ENCODE data around the gene TMED4.

DNA sequence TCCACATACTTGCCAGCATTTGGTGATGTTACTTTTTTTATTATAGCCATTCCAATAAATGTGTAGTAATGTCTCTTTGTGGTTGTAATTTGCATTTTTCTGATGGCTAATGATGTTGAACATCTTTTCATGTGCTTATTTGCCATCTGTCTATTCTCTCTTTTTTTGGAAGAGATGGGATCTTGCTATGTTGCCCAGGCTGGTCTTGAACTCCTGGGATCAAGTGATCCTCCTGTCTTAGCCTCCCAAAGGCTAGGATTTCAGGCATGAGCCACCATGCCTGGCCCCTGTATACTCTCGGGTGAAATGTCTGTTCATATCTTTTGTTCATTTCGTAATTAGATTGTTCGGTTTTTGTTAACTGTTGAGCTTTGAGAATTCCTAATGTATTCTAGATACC lies 27.8 kb upstream of the TMED4 start:
- no peak for TF ChIP-seq POLR2A (IDR thresholded peaks at IDR 0.05)
- TF ChIP-seq POLR2AphosphoS5 (IDR thresholded peaks at IDR 0.05), result no peak
- TF ChIP-seq, protein P1, sequence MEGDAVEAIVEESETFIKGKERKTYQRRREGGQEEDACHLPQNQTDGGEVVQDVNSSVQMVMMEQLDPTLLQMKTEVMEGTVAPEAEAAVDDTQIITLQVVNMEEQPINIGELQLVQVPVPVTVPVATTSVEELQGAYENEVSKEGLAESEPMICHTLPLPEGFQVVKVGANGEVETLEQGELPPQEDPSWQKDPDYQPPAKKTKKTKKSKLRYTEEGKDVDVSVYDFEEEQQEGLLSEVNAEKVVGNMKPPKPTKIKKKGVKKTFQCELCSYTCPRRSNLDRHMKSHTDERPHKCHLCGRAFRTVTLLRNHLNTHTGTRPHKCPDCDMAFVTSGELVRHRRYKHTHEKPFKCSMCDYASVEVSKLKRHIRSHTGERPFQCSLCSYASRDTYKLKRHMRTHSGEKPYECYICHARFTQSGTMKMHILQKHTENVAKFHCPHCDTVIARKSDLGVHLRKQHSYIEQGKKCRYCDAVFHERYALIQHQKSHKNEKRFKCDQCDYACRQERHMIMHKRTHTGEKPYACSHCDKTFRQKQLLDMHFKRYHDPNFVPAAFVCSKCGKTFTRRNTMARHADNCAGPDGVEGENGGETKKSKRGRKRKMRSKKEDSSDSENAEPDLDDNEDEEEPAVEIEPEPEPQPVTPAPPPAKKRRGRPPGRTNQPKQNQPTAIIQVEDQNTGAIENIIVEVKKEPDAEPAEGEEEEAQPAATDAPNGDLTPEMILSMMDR (IDR thresholded peaks at IDR 0.05), result no peak
- no peak for TF ChIP-seq EP300 (IDR thresholded peaks at IDR 0.05)

Measured in suprapubic skin (tissue), 4 donors.